Neural cell (in vitro differentiated cells): ENCODE measurements around the gene KIF13A. TPM values are rescaled to one million over a fixed set of nuclear protein-coding genes. Genes with fewer than 3 reads are reported as not detected.
"Not testable (repeated sequence)": the region's sequence is repeated elsewhere in the genome, so short reads cannot be mapped to it uniquely, and the experiment has no call there.

Experiments used
- H2AFZ ChIP-seq: fragments of 200-600, 300-800 bp; sonication (generic), shearing (Covaris generic); 2 replicates; pipeline ENCODE4 v1.6.0; 2014; ENCODE audit warnings: low read depth, mild to moderate bottlenecking, antibody characterized with exemption, low read length, moderate library complexity
- H3F3A ChIP-seq: fragments of 200-600 bp; shearing (Covaris generic); 2 replicates; pipeline ENCODE4 v1.6.1; 2016; ENCODE audit warnings: mild to moderate bottlenecking, moderate library complexity, mixed read lengths, antibody characterized with exemption, low read length; ENCODE audit not compliant: insufficient read depth, poor library complexity, severe bottlenecking
- H3K27ac ChIP-seq: fragments of 200-600, 300-800 bp; sonication (generic), shearing (Covaris generic); 2 replicates; pipeline ENCODE4 v1.5.1; 2014; ENCODE audit warnings: mild to moderate bottlenecking, low read length, moderate library complexity
- H3K27me3 ChIP-seq: fragments of 300-800, 200-600 bp; sonication (generic), shearing (Covaris generic); 2 replicates; pipeline ENCODE4 v1.6.0; 2014; ENCODE audit warnings: mild to moderate bottlenecking, low read depth, low read length, moderate library complexity; ENCODE audit not compliant: insufficient read depth
- H3K36me3 ChIP-seq: fragments of 300-800, 200-600 bp; sonication (generic), shearing (Covaris generic); 2 replicates; pipeline ENCODE4 v1.5.1; 2014; ENCODE audit warnings: mild to moderate bottlenecking, antibody characterized with exemption, low read length, moderate library complexity; ENCODE audit not compliant: insufficient read depth
- H3K4me2 ChIP-seq: fragments of 300-800, 200-600 bp; sonication (generic), shearing (Covaris generic); 2 replicates; pipeline ENCODE4 v1.6.0; 2014; ENCODE audit warnings: mild to moderate bottlenecking, low read length
- H3K4me3 ChIP-seq: fragments of 300-800, 200-600 bp; sonication (generic), shearing (Covaris generic); 2 replicates; pipeline ENCODE4 v1.5.1; 2014; ENCODE audit warnings: mild to moderate bottlenecking, low read length, moderate library complexity
- H3K79me2 ChIP-seq: fragments of 200-600 bp; shearing (Covaris generic); replicated peaks from 2 replicates; pipeline ENCODE4 v1.6.0; 2014; ENCODE audit warnings: mild to moderate bottlenecking, low read length, moderate library complexity; ENCODE audit not compliant: insufficient read depth
- H3K9ac ChIP-seq: fragments of 300-800, 200-600 bp; sonication (generic), shearing (Covaris generic); 2 replicates; pipeline ENCODE4 v1.6.1; 2016; ENCODE audit warnings: mild to moderate bottlenecking, low read length, mixed read lengths
- H3K9me2 ChIP-seq: fragments of 200-600 bp; shearing (Covaris generic); 2 replicates; pipeline ENCODE4 v1.6.1; 2016; ENCODE audit warnings: mild to moderate bottlenecking, low read length, mixed read lengths; ENCODE audit not compliant: insufficient read depth
- H3K9me3 ChIP-seq: fragments of 200-600, 300-800 bp; sonication (generic), shearing (Covaris generic); 2 replicates; pipeline ENCODE4 v1.6.1; 2016; ENCODE audit warnings: mild to moderate bottlenecking, mixed run types, low read length, moderate library complexity, mixed read lengths
- H4K20me1 ChIP-seq: fragments of 200-600 bp; shearing (Covaris generic); 2 replicates; pipeline ENCODE4 v1.6.1; 2016; ENCODE audit warnings: mild to moderate bottlenecking, mixed run types; ENCODE audit not compliant: insufficient read depth
- EP300 ChIP-seq: fragments of 450-650 bp; conservative IDR thresholded peaks from 2 replicates; pipeline ENCODE4 v1.6.1; 2014; ENCODE audit warnings: antibody characterized with exemption, mild to moderate bottlenecking, moderate library complexity; ENCODE audit not compliant: poor library complexity, severe bottlenecking
- EZH2 ChIP-seq: fragments of 200-600, 300-800 bp; shearing (Covaris generic), sonication (generic); IDR thresholded peaks from 2 replicates; pipeline ENCODE4 v1.6.1; 2014; ENCODE audit warnings: antibody characterized with exemption, low read length, borderline replicate concordance, mild to moderate bottlenecking; ENCODE audit not compliant: insufficient read depth, poor library complexity, severe bottlenecking
- MXI1 ChIP-seq: fragments of 450-650 bp; conservative IDR thresholded peaks from 2 replicates; pipeline ENCODE4 v1.6.1; 2014; ENCODE audit warnings: antibody characterized with exemption, mild to moderate bottlenecking; ENCODE audit not compliant: poor library complexity, severe bottlenecking
- POLR2AphosphoS5 ChIP-seq: IDR thresholded peaks from 2 replicates; pipeline ENCODE4 v1.6.1; 2012
- RAD21 ChIP-seq: fragments of 450-650 bp; conservative IDR thresholded peaks from 2 replicates; pipeline ENCODE4 v1.6.1; 2014; ENCODE audit warnings: antibody characterized with exemption, mild to moderate bottlenecking, moderate library complexity
- SMC3 ChIP-seq: fragments of 450-650 bp; conservative IDR thresholded peaks from 2 replicates; pipeline ENCODE4 v1.6.1; 2014; ENCODE audit warnings: antibody characterized with exemption, mild to moderate bottlenecking, moderate library complexity; ENCODE audit not compliant: poor library complexity
- TAF1 ChIP-seq: IDR thresholded peaks from 2 replicates; pipeline ENCODE4 v1.6.1; 2012; ENCODE audit warnings: low read depth
- polyA plus RNA-seq: library from polyadenylated mRNA; depleted of rRNA; stranded (reverse); fragments of >200 nt; gene quantifications from 2 replicates; pipeline ENCODE4 v1.2.3, GENCODE V29; 2014
- TF ChIP-seq, protein P1 (sequence below): IDR thresholded peaks from 2 replicates; pipeline ENCODE4 v1.6.1; 2012; ENCODE audit warnings: borderline replicate concordance
- TF ChIP-seq, protein P2 (sequence below): fragments of 450-650 bp; IDR thresholded peaks from 2 replicates; pipeline ENCODE4 v1.5.1; 2014; ENCODE audit warnings: antibody characterized with exemption, mild to moderate bottlenecking, moderate library complexity; ENCODE audit not compliant: poor library complexity, severe bottlenecking

Gene KIF13A
- polyA plus RNA-seq, 1 donor from 2014 or later, result 9.4 TPM

DNA sequence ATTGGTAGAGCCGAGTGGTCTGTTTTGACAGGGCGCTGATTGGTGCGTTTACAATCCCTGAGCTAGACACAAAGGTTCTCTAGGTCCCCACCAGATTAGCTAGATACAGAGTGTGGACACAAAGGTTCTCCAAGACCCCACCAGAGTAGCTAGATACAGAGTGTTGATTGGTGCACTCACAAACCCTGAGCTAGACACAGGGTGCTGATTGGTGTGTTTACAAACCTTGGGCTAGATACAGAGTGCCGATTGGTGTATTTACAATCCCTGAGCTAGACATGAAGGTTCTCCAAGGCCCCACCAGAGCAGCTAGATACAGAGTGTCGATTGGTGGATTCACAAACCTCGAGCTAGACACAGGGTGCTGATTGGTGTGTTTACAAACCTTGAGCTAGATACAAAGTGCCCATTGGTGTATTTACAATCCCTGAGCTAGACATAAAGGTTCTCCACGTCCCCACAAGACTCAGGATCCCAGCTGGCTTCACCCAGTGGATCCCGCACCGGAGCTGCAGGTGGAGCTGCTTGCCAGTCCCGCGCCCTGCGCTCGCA, 242.6 kb downstream of the KIF13A start:
- not testable (repeated sequence) for H3K79me2 ChIP-seq, H4K20me1 ChIP-seq, H3K9ac ChIP-seq, H3K9me2 ChIP-seq, H2AFZ ChIP-seq, H3F3A ChIP-seq, H3K27me3 ChIP-seq, H3K27ac ChIP-seq, H3K4me2 ChIP-seq, H3K4me3 ChIP-seq, H3K36me3 ChIP-seq, H3K9me3 ChIP-seq

DNA sequence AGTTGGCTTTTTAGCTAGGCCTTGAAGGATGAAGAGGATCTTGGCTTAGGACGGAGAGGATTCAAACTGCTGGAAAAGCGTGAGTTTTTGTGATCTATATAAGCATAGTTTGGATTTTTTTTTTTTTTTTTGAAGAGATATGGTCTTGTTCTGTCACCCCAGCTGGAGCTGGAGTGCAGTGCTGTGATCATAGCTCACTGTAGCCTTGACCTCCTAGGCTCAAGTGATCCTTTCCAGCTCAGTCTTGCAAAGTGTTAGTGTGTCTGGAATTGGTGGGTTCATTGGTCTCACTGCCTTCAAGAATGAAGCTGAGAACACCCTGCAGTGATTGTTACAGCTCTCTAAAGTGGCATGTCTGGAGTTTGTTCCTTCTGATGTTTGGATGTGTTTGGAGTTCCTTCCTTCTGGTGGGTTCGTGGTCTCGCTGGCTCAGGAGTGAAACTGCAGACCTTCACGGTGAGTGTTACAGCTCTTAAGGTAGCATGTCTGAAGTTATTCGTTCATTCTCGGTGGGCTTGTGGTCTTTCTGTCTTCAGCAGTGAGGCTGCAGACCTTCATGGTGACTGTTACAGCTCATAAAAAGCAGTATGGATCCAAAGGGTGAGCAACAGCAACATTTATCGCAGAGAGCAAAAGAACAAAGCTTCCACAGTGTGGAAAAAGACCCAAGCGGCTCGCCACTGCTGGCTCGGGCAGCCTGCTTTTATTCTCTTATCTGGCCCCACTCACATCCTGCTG, 243.2 kb downstream of the KIF13A start:
- H4K20me1 ChIP-seq, result no peaks in the 10 kb centered on the region
- no peaks in the 10 kb centered on the region for H3K27me3 ChIP-seq
- no peak overlapping the region for H3K27ac ChIP-seq
- no peak overlapping the region for H3K9ac ChIP-seq
- no peak overlapping the region for H3K4me3 ChIP-seq
- no peaks in the 10 kb centered on the region for H3K9me3 ChIP-seq
- H2AFZ ChIP-seq, result no peak overlapping the region
- H3K9me2 ChIP-seq, result no peaks in the 10 kb centered on the region
- H3F3A ChIP-seq, result no peaks in the 10 kb centered on the region
- no peaks in the 10 kb centered on the region for H3K79me2 ChIP-seq
- no peaks in the 10 kb centered on the region for H3K36me3 ChIP-seq
- H3K4me2 ChIP-seq, result no peak overlapping the region
- TF ChIP-seq, protein P1, sequence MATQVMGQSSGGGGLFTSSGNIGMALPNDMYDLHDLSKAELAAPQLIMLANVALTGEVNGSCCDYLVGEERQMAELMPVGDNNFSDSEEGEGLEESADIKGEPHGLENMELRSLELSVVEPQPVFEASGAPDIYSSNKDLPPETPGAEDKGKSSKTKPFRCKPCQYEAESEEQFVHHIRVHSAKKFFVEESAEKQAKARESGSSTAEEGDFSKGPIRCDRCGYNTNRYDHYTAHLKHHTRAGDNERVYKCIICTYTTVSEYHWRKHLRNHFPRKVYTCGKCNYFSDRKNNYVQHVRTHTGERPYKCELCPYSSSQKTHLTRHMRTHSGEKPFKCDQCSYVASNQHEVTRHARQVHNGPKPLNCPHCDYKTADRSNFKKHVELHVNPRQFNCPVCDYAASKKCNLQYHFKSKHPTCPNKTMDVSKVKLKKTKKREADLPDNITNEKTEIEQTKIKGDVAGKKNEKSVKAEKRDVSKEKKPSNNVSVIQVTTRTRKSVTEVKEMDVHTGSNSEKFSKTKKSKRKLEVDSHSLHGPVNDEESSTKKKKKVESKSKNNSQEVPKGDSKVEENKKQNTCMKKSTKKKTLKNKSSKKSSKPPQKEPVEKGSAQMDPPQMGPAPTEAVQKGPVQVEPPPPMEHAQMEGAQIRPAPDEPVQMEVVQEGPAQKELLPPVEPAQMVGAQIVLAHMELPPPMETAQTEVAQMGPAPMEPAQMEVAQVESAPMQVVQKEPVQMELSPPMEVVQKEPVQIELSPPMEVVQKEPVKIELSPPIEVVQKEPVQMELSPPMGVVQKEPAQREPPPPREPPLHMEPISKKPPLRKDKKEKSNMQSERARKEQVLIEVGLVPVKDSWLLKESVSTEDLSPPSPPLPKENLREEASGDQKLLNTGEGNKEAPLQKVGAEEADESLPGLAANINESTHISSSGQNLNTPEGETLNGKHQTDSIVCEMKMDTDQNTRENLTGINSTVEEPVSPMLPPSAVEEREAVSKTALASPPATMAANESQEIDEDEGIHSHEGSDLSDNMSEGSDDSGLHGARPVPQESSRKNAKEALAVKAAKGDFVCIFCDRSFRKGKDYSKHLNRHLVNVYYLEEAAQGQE, result no peak
- TF ChIP-seq RAD21 (no peak), MXI1 (no peak), EP300 (no peak), TAF1 (no peak), SMC3 (no peak), POLR2AphosphoS5 (no peak), EZH2 (no peak)
- TF ChIP-seq, protein P2, sequence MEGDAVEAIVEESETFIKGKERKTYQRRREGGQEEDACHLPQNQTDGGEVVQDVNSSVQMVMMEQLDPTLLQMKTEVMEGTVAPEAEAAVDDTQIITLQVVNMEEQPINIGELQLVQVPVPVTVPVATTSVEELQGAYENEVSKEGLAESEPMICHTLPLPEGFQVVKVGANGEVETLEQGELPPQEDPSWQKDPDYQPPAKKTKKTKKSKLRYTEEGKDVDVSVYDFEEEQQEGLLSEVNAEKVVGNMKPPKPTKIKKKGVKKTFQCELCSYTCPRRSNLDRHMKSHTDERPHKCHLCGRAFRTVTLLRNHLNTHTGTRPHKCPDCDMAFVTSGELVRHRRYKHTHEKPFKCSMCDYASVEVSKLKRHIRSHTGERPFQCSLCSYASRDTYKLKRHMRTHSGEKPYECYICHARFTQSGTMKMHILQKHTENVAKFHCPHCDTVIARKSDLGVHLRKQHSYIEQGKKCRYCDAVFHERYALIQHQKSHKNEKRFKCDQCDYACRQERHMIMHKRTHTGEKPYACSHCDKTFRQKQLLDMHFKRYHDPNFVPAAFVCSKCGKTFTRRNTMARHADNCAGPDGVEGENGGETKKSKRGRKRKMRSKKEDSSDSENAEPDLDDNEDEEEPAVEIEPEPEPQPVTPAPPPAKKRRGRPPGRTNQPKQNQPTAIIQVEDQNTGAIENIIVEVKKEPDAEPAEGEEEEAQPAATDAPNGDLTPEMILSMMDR, result no peak
